HEK293T (cell line): Measurements from ENCODE around the gene PUDP.

Experiments
- CTCF ChIA-PET: fragments of 350-600 bp; formaldehyde crosslinking; extraction: SDS; loops from one replicate; lab custom pipeline; 2021; ENCODE audit warnings: antibody characterized with exemption, inconsistent platforms; lab: Yijun Ruan, JAX
- POLR2A ChIA-PET: fragments of 350-600 bp; formaldehyde crosslinking; extraction: SDS; loops from one replicate; lab custom pipeline; 2020; ENCODE audit warnings: antibody characterized with exemption, inconsistent platforms; lab: Yijun Ruan, JAX
- DNase-seq: peaks from one replicate; pipeline ENCODE4 v3.0.0; 2012; ENCODE audit warnings: mixed read lengths; ENCODE audit errors: extremely low spot score
- ARNT ChIP-seq: fragments of 450-650 bp; IDR thresholded peaks from 2 replicates; pipeline ENCODE4 v1.6.1; 2017; ENCODE audit warnings: mild to moderate bottlenecking
- BHLHE40 ChIP-seq: fragments of 450-650 bp; IDR thresholded peaks from 2 replicates; pipeline ENCODE4 v1.6.1; 2016; ENCODE audit warnings: mild to moderate bottlenecking, moderate library complexity, borderline replicate concordance
- CTBP1 ChIP-seq: fragments of 450-650 bp; IDR thresholded peaks from 2 replicates; pipeline ENCODE4 v1.6.1; 2016; ENCODE audit warnings: borderline replicate concordance
- ELF4 ChIP-seq: fragments of 450-650 bp; IDR thresholded peaks from 2 replicates; pipeline ENCODE4 v1.6.1; 2017; ENCODE audit warnings: antibody characterized with exemption
- FOXA1 ChIP-seq: fragments of 450-650 bp; IDR thresholded peaks from 2 replicates; pipeline ENCODE4 v1.6.1; 2016; ENCODE audit warnings: mild to moderate bottlenecking
- FOXK2 ChIP-seq: fragments of 450-650 bp; IDR thresholded peaks from 2 replicates; pipeline ENCODE4 v1.6.1; 2016; ENCODE audit warnings: mild to moderate bottlenecking
- FOXM1 ChIP-seq: fragments of 450-650 bp; IDR thresholded peaks from 2 replicates; pipeline ENCODE4 v1.6.1; 2017; ENCODE audit warnings: mild to moderate bottlenecking, borderline replicate concordance
- HDGF ChIP-seq: fragments of 450-650 bp; IDR thresholded peaks from 2 replicates; pipeline ENCODE4 v1.6.1; 2017; ENCODE audit warnings: antibody characterized with exemption, borderline replicate concordance
- L3MBTL2 ChIP-seq: fragments of 450-650 bp; conservative IDR thresholded peaks from 2 replicates; pipeline ENCODE4 v1.6.1; 2016; ENCODE audit warnings: mild to moderate bottlenecking
- LEF1 ChIP-seq: fragments of 450-650 bp; IDR thresholded peaks from 2 replicates; pipeline ENCODE4 v1.6.1; 2017; ENCODE audit warnings: mild to moderate bottlenecking, borderline replicate concordance
- NFRKB ChIP-seq: fragments of 450-650 bp; IDR thresholded peaks from 2 replicates; pipeline ENCODE4 v1.6.1; 2016; ENCODE audit warnings: mild to moderate bottlenecking, moderate library complexity
- SP1 ChIP-seq: fragments of 450-650 bp; IDR thresholded peaks from 2 replicates; pipeline ENCODE4 v1.6.1; 2017
- SUZ12 ChIP-seq: fragments of 450-650 bp; IDR thresholded peaks from 2 replicates; pipeline ENCODE4 v1.6.1; 2016; ENCODE audit warnings: mild to moderate bottlenecking
- TARDBP ChIP-seq: fragments of 450-650 bp; IDR thresholded peaks from 2 replicates; pipeline ENCODE4 v1.6.1; 2016
- ZNF384 ChIP-seq: fragments of 450-650 bp; IDR thresholded peaks from 2 replicates; pipeline ENCODE4 v1.6.1; 2016
- TF ChIP-seq, protein P1 (sequence below): fragments of 450-650 bp; IDR thresholded peaks from 2 replicates; pipeline ENCODE4 v1.6.1; 2016

PUDP gene

DNA sequence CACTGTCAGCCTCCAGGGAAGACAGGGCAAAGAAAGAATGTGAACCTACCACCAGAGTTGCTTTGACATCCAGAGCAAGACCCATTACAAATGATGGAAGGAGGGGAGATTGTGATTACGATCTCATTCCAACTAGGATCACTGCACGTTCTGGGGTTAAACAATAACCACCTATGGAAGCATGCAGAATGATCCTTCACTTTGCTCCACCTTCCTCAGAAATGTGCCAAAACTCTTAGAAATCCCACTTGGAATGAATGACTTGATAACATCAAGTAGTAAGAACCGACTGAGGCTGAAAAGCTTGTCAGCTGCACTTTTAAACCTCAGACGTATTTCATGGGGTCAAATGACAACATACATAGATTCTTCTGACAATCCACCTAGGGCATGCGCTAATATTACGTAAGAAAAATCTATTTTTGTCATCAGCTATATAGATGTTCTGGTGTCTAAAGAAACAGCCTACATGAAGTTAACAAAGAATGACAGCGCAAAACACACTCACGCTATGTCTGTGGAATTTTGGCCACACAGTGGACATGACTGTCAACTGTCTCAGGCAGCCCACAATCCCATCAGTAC lies 3.9 kb downstream of the PUDP start:
- DNase-seq: no peak
- TF ChIP-seq FOXA1 (no peak), SUZ12 (no peak), SP1 (no peak), L3MBTL2 (no peak), ARNT (no peak), BHLHE40 (no peak), NFRKB (no peak), CTBP1 (no peak), ZNF384 (no peak), FOXK2 (no peak), TARDBP (no peak)
- TF ChIP-seq, protein P1, sequence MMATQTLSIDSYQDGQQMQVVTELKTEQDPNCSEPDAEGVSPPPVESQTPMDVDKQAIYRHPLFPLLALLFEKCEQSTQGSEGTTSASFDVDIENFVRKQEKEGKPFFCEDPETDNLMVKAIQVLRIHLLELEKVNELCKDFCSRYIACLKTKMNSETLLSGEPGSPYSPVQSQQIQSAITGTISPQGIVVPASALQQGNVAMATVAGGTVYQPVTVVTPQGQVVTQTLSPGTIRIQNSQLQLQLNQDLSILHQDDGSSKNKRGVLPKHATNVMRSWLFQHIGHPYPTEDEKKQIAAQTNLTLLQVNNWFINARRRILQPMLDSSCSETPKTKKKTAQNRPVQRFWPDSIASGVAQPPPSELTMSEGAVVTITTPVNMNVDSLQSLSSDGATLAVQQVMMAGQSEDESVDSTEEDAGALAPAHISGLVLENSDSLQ: no peak
- ChIA-PET CTCF (no interaction called here), POLR2A (no interaction called here)

DNA sequence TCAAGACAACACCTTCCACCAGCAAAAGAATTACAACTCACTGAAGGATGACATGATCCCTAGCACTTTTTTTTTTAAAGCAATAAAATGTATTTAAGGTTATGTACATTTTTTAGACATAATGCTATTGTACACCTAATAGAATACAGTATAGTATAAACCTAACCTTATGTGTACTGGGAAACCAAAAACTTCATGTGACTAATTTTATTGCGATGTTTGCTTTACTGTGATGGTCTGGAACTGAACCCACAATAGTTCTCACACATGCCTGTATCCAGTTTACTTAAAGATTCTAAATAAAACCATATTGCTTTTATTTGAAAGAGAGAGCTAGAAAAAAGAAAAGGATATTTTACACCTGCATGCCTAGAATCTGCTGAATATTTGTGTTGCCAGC lies 4.9 kb downstream of the PUDP start:
- no peak for DNase-seq
- POLR2A ChIA-PET: no interaction called here
- no peak for TF ChIP-seq SP1
- TF ChIP-seq CTBP1: no peak
- TF ChIP-seq HDGF: no peak
- TF ChIP-seq, protein P1: no peak
- TF ChIP-seq FOXM1: no peak
- no peak for TF ChIP-seq LEF1
- no peak for TF ChIP-seq ARNT
- TF ChIP-seq TARDBP: no peak
- CTCF ChIA-PET: no interaction called here

DNA sequence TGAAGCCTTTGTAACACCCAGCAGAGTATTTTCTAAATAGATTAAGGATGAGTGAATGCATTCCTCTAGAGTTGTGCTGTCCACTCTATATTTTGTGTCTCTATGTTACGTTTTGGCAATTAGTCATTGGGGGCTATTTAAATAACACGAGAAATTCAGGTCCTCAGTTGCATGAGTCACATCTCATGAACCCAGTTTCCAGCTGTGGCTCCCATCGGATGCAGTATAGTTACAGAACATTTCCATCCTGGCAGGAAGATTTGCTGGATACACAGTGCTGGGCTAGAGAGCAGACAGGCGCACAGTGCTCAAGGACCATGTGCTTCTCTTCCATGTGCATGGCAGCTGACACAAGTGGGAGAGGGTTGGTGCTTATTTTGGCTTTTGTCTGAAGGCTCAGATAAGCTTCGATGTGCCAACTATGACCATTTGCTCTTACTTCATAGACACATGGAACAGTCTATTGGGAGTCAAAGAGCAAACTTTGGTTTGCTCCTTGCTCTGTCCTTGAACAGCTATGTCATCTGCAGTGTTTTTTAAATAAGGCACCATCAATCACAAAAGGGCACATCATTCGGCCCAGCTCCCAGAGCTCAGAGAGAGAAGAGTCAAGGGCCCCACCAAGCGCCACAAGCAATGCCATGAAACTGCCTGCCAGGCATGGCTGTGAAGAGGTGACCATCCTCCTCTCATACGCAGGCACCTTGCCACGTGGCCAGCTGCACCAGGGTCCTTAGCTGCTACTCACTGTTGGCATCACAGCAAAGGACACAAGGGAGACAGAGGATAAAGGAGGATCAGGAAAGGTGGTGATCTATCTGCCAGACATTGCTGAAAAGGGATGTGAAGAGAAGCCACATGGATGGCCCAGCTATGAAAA lies 8.5 kb downstream of the PUDP start:
- no peak for DNase-seq
- POLR2A ChIA-PET: no interaction called here
- TF ChIP-seq SP1 (no peak), HDGF (no peak), LEF1 (no peak), FOXM1 (no peak), CTBP1 (no peak), ZNF384 (no peak), ELF4 (no peak), NFRKB (no peak), L3MBTL2 (no peak), FOXK2 (no peak), FOXA1 (no peak)
- TF ChIP-seq, protein P1: no peak
- CTCF ChIA-PET: no interaction called here

DNA sequence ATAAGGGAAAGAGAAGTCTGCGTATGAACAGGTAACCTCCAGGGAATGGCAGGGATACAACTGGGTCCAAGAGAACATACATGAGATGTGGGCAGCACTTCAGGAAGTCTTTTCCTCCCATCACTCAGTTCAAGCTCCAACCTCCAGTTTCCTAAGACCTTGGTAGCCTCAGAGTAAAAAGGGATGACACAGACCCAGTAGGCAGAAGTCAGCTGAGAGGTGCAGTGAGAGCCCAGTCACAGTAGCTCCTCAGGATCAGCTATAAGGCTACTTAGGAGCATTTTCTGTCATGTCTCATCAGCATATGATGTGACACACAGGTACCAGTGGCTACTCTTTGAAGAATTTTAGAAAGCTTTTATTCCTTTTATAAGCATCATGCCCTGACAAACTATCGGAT lies 13.0 kb downstream of the PUDP start:
- TF ChIP-seq, protein P1: no peak
- no peak for TF ChIP-seq BHLHE40
- ChIA-PET CTCF (no interaction called here), POLR2A (interaction anchor here (0.8 kb wide), 1 partner anchor 13 kb away, joined by 3 read pairs; the partner anchor contains the start of genes PUDP and STS)
- DNase-seq: no peak

DNA sequence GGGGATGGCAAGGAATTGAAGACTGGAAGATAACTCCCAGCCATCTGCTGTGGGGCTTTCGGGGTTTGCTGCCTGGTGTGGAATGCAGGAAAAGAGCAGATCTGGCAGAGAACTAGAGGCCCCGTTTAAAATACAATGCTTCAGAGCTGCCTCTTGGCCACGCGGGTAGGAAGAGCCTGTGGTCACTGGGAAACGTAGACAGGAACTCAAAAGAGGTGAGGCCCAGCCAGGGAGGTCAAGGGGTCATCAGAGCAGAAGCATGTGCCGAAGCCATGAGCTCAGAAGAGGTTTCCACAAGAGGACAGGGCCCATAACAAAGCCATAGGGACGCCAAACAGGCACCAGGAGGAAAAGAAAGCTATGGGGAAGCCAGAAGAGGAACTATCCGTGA lies 14.9 kb downstream of the PUDP start:
- CTCF ChIA-PET: no interaction called here
- TF ChIP-seq SUZ12 (no peak), LEF1 (no peak), TARDBP (no peak), CTBP1 (no peak), FOXK2 (no peak), ARNT (no peak), BHLHE40 (no peak), SP1 (no peak), ZNF384 (no peak), ELF4 (no peak)
- no peak for DNase-seq
- POLR2A ChIA-PET: no interaction called here

DNA sequence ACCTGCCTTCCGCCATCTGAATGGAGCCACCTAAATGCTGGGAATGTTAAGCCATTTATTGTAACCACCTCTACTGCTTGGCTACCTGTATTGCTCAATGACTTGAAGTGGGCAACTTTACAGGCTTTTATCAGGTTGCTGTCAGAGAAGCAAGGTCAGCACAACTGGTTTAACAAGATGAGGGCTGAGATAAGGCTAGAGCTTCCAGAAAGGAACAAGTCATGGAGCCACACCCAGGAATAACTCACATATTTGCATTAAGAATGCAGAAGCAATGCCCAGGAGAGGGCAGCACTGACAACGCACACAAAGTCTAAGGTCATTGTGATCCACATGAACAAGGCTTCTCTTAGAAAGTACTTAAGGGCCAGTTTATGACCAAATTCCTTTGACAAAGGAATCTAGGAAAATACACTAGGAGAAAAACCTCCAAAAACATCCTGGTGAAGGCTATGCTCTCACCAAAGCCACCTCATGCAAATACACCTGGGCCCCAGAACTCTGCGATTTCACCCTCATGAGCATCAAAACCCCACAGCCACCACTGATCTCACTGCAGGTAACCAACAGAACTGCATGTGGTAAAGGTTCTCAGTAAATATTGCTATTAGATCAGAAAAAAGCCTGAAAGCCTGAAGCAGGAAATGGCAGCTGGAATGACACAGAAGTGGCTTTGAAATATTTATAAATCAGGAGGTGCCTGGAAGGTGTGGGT lies 15.5 kb downstream of the PUDP start:
- DNase-seq: peak; percentile 6
- ChIA-PET CTCF (interaction anchor here (0.8 kb wide), 1 partner anchor 15 kb away, joined by 4 read pairs; the partner anchor contains the start of gene STS), POLR2A (no interaction called here)
- TF ChIP-seq NFRKB: no peak
- no peak for TF ChIP-seq SUZ12
- no peak for TF ChIP-seq HDGF
- no peak for TF ChIP-seq ELF4
- TF ChIP-seq FOXK2: no peak
- no peak for TF ChIP-seq TARDBP
- no peak for TF ChIP-seq FOXA1
- no peak for TF ChIP-seq CTBP1
- no peak for TF ChIP-seq LEF1
- TF ChIP-seq ARNT: no peak
- TF ChIP-seq BHLHE40: no peak
- TF ChIP-seq SP1: no peak
- no peak for TF ChIP-seq FOXM1
- no peak for TF ChIP-seq ZNF384
- TF ChIP-seq, protein P1: no peak
- TF ChIP-seq L3MBTL2: no peak
